ENCODE measurements around the gene GRIA1.

DNA sequence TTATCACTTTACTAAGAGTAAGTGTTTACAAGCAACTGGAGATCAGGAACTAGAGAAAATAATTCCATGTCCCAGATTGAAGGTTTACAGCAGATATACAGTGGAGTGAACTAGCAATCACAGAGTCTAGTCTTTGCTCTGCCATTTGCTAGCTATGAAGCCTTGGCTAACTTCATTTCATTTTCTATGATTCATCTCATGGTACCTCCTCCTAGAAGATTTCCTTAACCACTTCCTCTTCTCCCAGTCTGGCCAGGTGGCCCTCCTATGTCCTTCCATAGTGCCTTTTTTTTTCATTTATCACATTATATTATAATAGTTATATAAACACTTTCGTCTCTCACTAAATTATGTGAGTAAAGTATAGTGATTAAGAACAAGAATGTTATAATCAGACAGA, 52.1 kb downstream of the GRIA1 start:
- TF ChIP-seq, protein P1, sequence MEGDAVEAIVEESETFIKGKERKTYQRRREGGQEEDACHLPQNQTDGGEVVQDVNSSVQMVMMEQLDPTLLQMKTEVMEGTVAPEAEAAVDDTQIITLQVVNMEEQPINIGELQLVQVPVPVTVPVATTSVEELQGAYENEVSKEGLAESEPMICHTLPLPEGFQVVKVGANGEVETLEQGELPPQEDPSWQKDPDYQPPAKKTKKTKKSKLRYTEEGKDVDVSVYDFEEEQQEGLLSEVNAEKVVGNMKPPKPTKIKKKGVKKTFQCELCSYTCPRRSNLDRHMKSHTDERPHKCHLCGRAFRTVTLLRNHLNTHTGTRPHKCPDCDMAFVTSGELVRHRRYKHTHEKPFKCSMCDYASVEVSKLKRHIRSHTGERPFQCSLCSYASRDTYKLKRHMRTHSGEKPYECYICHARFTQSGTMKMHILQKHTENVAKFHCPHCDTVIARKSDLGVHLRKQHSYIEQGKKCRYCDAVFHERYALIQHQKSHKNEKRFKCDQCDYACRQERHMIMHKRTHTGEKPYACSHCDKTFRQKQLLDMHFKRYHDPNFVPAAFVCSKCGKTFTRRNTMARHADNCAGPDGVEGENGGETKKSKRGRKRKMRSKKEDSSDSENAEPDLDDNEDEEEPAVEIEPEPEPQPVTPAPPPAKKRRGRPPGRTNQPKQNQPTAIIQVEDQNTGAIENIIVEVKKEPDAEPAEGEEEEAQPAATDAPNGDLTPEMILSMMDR (IDR thresholded peaks at IDR 0.05): no peak
- TF ChIP-seq POLR2A (IDR thresholded peaks at IDR 0.05): no peak
